ENCODE data around the gene HAO1. TPM values are rescaled to one million over a fixed set of nuclear protein-coding genes. Genes with fewer than 3 reads are reported as not detected.
A peak's percentile ranks its signal among the peaks of the same experiment; 100 is the strongest.

HAO1 gene
- total RNA-seq, 4 donors from 2014 or later: not detected

DNA sequence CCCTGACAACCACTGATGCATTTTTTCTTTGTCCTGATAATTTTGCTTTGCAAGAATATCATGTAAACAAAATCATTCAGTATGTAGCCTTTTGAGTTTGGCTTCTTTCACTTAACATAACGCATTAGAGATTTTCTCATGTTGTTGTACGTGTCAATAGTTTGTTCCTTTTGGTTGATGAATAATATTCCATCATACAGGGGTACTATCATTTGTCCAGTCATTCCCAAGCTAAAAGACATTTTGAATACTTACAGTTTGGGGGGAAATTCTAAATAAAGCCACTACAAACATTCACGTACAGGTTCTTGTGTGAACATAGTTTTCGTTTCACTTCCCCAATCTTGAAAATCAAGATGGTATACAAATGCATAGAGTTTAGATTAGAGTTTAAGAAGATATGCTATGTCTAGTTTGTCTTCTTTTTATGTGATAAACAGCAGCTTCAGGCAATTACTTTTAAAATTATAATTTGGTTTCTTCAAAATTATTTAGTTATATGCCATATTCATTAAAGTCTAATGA lies 5.2 kb downstream of the HAO1 start:
- Histone ChIP-seq H3K4me1 (no peaks in the 10 kb centered on the region), H3K27ac (no peak overlapping the region), H3K4me3 (no peak overlapping the region), H3K27me3 (no peaks in the 10 kb centered on the region), H3K9me3 (no peaks in the 10 kb centered on the region), H3K36me3 (no peaks in the 10 kb centered on the region)
- intact Hi-C loops (cut with DNase I; ENCODE audit: low total_unique reads): no loop called here
- DNase-seq: no peak
- TF ChIP-seq POLR2A (IDR thresholded peaks at IDR 0.05): no peak
- TF ChIP-seq, protein P1, sequence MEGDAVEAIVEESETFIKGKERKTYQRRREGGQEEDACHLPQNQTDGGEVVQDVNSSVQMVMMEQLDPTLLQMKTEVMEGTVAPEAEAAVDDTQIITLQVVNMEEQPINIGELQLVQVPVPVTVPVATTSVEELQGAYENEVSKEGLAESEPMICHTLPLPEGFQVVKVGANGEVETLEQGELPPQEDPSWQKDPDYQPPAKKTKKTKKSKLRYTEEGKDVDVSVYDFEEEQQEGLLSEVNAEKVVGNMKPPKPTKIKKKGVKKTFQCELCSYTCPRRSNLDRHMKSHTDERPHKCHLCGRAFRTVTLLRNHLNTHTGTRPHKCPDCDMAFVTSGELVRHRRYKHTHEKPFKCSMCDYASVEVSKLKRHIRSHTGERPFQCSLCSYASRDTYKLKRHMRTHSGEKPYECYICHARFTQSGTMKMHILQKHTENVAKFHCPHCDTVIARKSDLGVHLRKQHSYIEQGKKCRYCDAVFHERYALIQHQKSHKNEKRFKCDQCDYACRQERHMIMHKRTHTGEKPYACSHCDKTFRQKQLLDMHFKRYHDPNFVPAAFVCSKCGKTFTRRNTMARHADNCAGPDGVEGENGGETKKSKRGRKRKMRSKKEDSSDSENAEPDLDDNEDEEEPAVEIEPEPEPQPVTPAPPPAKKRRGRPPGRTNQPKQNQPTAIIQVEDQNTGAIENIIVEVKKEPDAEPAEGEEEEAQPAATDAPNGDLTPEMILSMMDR (IDR thresholded peaks at IDR 0.05): no peak

DNA sequence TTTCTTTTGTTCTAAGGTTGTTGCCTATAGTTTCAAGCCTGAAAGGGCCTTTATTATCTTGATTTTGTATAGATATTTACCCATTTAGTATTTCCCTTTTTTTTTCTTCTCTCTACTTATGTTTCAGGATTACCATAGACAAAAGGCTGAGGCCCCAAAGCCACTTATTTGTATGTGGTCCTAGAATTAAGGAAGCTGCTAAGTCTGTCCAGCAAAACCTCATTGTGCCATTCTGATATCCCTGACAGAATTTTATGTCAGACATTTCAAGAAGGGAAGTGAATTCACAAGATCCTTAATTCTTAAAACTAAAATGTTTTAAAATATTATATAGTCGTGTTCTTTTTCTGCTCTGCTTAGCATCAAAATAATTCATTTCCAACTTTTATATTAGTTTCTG lies 6.9 kb downstream of the HAO1 start:
- Histone ChIP-seq H3K4me3 (no peak overlapping the region), H3K4me1 (no peaks in the 10 kb centered on the region), H3K27me3 (no peaks in the 10 kb centered on the region), H3K9me3 (no peaks in the 10 kb centered on the region), H3K27ac (no peak overlapping the region), H3K36me3 (no peaks in the 10 kb centered on the region)
- intact Hi-C loops (cut with DNase I; ENCODE audit: low total_unique reads): no loop called here
- DNase-seq: no peak
- no peak for TF ChIP-seq POLR2A (IDR thresholded peaks at IDR 0.05)
- TF ChIP-seq, protein P1 (IDR thresholded peaks at IDR 0.05): no peak

DNA sequence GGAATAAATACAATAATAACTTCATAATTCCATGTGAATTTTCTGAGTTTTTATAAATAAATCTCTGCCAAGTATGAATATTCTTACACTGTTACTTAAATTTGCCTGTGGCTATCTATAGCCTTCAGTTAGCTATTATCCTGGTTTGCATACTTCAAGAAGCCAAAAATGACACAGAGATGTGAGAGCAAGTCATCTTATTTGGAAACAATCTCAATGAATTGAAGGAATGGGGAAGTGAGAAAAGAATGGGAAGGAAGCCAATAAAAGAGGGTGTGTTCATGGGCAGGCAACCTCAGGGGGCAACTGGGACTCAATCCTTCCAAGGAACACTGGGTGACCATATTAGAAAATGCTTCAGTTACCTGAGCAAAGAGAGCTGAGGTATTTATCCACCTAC lies 9.9 kb downstream of the HAO1 start:
- intact Hi-C loops (cut with DNase I; ENCODE audit: low total_unique reads): no loop called here
- no peaks in the 10 kb centered on the region for H3K27me3 ChIP-seq
- H3K9me3 ChIP-seq: no peaks in the 10 kb centered on the region
- H3K36me3 ChIP-seq: no peaks in the 10 kb centered on the region
- no peak overlapping the region for H3K4me3 ChIP-seq
- DNase-seq: no peak
- no peaks in the 10 kb centered on the region for H3K4me1 ChIP-seq
- no peak for TF ChIP-seq POLR2A (IDR thresholded peaks at IDR 0.05)
- TF ChIP-seq, protein P1 (IDR thresholded peaks at IDR 0.05): no peak
- H3K27ac ChIP-seq: no peak overlapping the region

DNA sequence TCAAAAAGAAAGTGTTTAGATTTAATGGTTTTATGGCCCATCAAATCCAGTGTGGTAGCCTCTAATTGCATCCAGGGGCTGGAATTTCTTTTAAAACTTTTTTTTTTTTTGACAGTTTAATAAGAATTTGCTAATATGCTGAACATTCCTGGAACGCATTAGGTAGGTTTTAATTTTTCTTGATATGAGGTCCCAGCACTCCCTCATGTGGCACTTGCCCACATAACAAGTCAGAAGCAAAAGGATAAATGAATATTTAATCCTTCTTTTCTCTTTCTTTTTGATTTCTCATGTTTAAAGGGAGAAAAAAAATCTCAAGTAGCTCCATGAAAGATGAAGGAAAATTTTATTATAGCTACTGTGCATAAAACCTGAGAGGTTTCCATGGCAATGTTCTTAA lies 13.5 kb downstream of the HAO1 start:
- intact Hi-C loops (cut with DNase I; ENCODE audit: low total_unique reads): no loop called here
- no peak for DNase-seq
- H3K27me3 ChIP-seq: no peaks in the 10 kb centered on the region
- no peaks in the 10 kb centered on the region for H3K9me3 ChIP-seq
- TF ChIP-seq, protein P1 (IDR thresholded peaks at IDR 0.05): peak in 2 of 4 experiments; percentile 15 to 18
- TF ChIP-seq POLR2A (IDR thresholded peaks at IDR 0.05): no peak
- H3K4me1 ChIP-seq: no peaks in the 10 kb centered on the region
- no peak overlapping the region for H3K4me3 ChIP-seq
- no peak overlapping the region for H3K27ac ChIP-seq
- H3K36me3 ChIP-seq: no peaks in the 10 kb centered on the region

DNA sequence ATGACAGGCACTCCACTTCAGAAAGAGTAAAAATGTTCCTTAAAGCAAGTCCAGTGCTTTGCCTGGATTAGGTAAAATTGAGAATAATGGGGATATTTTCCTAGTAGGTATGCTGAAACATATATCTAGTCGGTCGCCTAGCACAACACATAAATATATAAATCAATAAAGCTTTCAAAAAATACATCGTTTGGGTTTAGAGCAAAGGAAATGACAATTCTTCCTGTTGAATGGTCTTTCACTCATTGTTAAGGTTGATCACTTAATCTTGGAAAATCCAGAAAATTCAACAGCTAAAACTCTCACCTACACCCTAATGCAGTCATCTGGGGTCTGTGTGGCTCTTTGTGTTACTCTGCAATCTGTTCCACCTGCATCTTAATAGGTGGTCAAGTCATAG lies 13.9 kb downstream of the HAO1 start:
- intact Hi-C loops (cut with DNase I; ENCODE audit: low total_unique reads): no loop called here
- Histone ChIP-seq H3K36me3 (no peaks in the 10 kb centered on the region), H3K27ac (no peak overlapping the region), H3K4me3 (no peak overlapping the region), H3K4me1 (no peaks in the 10 kb centered on the region), H3K9me3 (no peaks in the 10 kb centered on the region), H3K27me3 (no peaks in the 10 kb centered on the region)
- DNase-seq: no peak
- TF ChIP-seq, protein P1 (IDR thresholded peaks at IDR 0.05): no peak
- no peak for TF ChIP-seq POLR2A (IDR thresholded peaks at IDR 0.05)

Measured in uterus (tissue), 4 donors.